ENCODE data around the gene CA12.

Gene CA12

DNA sequence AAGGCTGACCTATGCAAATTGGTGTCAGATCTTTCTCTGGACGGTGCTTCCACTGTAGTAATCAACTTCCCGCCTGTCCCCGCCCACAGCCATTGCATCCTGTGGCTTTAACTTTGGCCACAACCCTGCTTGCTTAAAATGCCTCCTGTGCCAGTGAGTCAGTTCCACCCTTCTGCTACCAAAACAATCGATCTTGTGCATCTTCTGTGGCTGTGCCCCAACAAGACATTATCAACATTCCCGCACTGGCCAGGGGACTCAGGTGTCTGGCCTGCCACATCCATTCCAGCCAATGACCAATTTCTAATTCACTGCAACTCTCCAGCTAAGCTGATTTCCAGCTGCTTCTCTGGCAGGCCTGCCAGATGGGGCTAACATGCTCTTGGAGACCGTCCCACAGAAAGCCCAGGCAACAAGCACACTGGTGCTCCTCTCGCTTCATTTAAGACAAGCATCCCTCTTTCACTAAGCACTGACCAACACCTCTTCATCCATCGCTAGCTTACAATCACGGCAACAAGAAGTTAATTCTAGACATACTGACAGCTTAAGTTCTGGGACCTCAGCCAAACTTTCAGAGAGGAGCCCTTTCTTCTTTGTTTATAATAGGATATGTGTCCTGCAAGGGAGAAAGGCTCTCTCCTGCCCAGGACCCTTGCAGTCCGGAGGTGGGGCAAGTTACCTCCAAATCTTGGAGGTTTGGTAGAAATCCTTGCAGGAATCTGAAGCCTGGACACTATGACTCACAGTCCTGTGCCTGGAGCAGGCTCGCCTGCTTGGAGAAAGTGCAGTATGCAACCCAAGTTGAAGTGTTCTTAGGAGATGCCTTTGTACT is 6.7 kb downstream of the CA12 start:
- no peak for DNase-seq (ENCODE audit: low spot score)

DNA sequence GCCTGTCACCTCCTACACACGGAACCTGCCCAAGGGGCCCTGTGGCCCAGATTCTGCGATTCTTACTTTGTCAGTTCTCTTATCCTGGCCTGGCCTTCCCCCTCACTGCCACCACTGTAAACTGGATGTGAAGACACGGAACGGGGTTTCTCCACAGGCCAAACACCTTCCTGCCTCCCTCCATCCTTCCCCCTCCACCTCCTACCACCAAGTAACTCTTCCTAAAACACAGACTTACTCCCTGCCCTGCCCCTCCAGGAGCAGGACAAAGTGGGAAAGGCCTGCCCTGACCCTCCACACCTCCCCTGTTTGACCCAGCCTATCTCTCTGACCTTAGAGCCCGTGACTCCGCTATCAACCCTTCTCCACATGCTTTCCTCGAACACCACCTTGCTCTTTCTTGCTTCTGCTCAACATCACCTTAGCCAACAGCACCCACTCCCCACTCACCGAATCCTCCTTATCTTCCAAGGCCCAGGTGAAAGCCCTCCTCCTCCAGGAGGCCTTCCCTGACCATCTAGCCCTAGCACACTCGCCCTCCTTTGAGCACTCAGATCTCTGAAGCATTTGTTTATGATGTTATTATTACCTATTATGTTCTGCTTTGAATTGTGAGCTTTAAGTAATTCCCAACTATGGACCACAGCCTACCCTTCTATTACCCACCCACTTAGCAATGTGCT is 7.6 kb downstream of the CA12 start:
- DNase-seq (ENCODE audit: low spot score) = no peak

DNA sequence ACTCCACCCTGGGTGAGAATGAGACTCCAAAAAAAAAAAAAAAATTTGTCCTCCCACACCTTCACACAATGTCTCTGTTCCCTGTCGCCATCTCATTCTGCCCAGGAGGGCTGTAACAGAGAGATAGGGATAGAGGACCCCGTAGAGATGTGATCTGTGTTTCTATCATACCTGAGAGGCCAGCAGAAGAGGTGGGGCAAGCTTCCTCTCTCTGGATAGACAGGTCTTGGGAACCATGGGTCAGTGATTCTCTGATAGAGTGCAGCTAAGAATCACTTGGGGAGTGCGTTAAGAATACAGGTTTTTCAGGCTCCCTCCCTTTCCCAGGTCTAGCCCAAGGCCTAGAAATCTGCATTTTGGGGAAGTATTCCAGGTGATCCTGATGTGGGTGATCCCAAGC is 8.3 kb downstream of the CA12 start:
- no peak for DNase-seq (ENCODE audit: low spot score)

DNA sequence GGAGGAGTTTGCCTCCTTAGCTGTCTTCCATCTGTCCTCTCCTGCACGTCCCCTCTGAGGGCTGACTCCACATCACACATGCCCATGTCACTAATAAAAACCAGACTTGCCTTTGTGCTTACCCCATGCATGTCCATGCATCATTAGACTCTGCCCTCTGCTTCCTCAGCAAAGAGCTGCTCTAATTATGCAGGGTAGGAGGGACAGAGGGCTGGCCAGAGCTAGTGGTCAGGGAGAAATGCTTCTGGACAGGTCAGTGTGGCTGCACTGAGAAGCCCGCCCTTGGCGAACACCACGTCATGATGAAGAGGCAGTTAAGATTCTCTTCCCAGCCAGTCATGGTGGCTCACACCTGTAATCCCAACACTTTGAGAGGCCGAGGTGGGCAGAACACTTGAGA is 8.9 kb downstream of the CA12 start:
- DNase-seq (ENCODE audit: low spot score) = no peak

DNA sequence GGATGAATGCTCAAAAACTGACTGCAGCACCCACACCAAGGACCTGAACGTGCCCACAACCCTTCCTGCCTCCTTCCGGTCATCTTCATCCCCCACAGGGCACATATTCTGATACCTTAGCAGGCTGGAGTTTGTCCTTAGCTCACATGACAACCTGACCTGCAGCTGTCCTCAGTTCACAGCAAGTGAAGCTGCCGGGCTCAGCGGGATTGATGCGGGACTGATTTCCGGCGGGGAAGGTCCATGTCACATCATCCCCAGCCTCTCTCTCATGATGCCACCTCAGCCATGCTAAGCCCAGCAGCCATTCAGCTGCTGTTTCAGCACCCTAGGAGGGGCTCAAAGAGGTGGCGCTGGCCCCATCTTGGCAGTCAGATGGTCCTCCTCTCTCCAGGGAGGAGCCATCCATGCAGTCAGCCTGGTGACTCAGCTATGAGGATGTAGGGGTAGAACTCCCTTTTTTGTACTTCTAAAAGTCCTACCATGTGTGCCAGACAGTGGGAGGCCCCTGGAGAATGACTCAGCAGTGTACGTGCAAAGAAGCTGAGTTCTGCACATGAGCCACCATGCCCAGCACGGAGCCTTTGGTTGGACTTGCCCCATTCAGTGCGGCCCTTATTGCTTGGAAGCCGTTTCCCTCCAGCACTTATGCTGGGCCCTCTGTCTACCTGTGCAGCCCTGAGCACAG is 9.5 kb downstream of the CA12 start:
- peak; percentile 36 for DNase-seq (ENCODE audit: low spot score)

DNA sequence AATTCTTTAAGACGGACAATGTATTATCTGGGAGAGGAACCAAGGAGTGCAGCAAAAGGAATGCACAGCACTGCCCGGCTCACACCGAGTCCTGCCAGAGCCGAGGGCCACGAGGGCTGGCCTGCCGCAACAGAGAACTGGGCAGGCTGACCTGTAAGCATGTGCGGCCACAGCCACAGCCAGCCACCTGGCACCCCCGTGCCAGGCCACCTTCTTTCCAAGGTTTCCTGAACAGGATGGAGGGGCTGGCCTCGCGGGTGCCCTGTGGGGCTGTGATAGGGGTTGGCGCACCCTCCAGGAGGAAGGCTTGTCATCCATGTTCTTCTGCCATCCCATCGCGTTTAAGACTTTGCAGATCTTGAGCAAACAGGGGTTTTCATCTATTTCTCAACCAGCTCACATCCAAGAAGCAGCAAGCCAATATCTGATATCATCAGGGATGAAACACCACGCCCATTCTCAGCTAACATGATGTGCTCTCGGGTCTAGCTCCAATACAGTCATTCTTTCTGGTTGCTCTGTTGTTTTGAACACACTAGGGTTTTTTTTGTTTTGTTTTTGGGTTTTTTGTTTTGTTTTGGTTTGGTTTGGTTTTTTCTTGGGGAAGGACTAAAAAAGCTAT is 10.2 kb downstream of the CA12 start:
- DNase-seq (ENCODE audit: low spot score) = no peak

DNA sequence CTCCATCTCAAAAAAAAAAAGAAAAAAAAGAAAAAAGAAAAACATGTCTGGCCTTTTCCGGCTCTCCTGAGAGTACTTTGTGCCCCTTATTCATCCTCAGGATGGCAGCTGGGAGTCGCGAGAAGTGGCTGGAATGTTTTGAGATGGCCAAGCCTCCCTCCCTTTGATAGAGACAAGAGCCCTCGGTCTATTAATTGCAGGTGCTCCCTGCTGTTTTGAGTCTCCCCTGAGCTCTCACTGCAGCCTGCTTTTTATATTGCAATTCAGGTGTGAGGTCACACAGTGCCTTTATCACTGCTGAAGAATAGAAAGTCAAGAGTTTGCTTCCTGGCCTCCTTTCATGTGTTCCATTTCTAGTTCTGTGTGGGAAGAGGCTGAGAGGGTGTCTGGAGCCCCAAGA is 10.9 kb downstream of the CA12 start:
- no peak for DNase-seq (ENCODE audit: low spot score)

DNA sequence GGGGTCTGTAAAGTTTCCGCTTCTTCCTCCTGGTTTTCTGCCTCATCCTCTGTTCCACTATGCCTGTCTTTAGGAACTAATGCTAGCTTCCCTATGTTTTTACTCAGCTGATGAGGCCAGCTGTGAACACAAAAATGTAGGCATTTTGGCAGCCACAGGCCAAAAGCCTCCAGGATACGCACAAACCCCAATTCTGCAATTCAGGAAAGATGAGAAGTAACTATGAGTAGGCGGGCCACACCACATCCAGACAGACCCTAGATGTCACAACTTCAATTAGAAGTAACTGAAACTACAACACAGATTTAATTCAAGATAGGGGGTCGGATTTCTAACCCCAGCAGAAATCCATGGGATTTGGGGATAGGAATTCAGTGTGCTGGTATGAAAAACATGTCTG is 11.9 kb downstream of the CA12 start:
- DNase-seq (ENCODE audit: low spot score) = no peak

DNA sequence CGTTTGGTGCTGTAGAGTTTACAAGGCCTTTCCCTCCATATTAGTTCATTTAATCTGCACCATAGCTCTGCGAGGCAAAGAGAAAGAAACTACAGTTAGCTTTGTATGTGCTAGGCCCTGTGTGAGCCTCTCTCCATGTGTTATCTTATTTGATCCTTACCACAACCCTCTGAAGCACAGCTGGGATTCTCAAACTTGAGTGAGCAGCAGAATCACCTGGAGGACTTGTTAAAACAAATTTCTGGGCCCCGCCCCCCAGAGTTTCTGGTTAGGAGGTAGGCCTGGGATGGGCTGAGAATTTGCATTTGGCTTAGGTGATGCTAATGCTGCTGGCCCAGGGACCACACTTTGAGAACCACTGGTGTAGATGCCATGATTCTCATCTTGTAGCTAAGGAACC is 12.3 kb downstream of the CA12 start:
- no peak for DNase-seq (ENCODE audit: low spot score)

DNA sequence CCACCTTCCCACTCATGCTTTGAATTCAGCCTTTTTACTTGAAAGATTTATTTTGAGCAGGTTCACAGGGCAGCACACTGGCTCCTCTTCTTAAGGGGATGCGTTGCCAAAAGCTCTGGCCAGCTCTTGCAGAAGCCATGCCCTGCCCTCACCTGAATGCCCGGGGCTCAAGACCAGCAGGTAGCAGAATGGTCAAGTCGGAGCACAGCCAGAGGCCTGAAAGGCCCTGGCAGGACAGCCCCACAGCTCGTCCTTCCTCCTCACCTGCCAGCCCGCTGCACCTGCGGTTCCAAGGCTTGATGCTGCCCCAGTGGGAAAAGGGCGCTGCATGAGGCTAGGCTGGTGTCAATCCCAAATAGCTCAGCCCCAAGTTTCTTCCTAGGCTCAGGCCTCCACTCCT is 13.1 kb downstream of the CA12 start:
- no peak for DNase-seq (ENCODE audit: low spot score)

DNA sequence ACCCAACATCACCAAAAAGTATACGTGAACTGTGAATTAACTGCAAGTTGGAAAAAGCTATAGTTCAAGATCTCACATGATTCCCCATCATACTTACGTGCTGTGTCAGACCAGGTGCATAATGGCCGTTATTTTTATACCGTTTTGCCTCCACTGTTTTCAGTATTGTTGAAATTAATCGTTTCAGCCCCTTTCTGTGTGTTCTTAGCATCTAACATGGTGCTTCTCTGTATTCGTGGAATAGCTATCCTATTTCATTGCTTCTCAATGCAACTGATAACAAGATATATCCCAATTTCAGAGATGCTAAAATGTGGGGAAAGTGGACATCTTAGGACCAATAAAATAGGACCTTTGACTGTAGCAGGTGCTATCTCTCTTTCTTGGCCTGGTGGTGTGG is 13.7 kb downstream of the CA12 start:
- DNase-seq (ENCODE audit: low spot score) = no peak

DNA sequence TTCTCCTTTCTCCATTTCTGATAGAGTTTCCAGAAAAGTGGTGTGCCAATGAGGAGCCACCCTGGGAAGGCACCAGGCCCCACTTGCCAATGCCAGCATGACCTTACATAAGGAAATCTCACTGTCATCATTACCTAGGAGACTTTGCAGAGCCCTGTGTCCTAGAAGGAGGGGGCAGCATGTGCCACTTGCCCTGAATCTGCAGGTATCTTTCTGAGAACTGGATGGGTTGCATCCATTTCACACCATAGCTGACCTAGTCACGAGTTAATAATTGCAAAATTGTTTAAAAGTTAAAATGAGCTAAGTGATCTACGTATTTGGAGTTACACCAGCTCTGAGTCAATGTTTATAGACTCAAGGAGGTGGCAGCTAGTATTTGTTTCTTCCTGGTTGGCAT is 14.3 kb downstream of the CA12 start:
- DNase-seq (ENCODE audit: low spot score) = no peak

DNA sequence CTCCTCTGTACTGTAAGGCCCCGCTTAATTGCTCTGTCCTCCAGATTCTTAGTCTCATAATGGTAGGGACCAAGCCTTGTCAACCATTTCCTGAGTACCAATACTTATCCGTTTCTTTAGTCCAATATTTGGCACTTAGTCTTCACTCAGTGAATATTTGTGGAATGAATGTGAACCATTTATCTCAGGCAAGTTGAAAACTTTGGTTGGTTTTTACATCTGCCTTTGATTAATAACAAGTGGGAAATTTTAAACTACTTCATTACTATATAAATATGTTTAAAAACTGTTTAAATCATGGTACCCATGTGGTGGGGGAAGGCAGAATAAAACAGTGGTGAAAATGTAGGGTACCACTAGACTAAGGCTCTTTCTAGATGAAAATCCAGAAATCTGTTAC is 15.2 kb downstream of the CA12 start:
- no peak for DNase-seq (ENCODE audit: low spot score)

DNA sequence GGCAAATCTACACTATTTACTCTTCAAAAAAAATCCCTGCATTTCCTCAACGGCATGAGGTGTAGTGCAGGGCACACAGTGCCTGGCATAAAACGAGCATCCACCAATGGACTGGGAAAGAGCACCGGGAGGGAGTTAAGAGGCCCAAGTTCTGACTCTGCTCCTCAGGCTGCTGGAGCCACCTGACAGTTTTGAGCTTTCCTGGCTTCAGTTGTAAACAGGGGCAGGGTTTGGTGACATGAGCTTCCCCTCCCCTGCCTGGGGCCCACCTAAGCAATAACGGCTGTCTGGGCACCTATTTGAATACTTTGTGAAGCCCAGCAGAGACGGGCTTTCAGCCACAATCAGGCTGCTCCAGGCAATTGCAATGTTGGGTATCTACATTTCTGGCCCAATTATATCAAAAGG is 16.4 kb downstream of the CA12 start:
- no peak for DNase-seq (ENCODE audit: low spot score)

DNA sequence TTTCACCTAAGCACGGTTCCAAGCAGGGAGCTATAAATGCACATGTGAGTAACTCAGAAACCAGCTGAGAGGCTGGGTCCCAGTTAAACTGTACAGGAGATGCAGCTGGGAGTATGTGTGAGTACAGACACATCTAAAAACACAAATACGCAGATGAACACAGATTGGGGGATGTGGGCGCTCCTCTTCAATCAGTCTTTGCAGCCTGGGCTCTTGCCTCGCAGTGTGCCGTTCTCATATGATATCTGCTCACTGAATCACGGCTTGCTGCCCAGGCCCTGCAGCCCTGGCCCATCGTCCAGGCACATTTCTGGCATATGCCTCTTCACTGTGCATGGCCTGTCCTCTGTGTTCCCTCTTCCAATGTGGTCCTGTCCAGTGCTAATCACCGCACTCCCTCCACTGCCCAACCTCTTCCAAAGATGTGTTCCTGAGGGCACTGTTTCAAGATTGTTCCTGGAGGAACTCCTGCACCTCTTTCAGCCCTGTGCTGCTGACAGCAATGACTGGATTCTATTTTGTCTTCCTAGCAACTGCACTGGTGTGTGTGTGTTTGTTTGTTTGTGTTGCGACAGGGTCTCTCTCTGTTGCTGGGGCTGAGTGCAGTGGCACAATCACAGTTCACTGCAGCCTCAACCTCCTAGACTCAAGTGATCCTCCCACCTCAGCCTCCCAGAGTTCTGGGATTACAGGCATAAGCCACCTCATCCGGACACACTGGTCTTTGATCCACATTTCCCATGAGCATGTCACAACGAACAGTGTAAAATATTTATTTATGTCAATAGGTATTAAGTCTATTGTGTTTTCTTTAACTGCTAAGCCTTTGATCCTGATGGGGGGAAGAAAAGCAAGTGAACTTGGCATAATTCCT is 17.0 kb downstream of the CA12 start:
- DNase-seq (ENCODE audit: low spot score) = no peak

DNA sequence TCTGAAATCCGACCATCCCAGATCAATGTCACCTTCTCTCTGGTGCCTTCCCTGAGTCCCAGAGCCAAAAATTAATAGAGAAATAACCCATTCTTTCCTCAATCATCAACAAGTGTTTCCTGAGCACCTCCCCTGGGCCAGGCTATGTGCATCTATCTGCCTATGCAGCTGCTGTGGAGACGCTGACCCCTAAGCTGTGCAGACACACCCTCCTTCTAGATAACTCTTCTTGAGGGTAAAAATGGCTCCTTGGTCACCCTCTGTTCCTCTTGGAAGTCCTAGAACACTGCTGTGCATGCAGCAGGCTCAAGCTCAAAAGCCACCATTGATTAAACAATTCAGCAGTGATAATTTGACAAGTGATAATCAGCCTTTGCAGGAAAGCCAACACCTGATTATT is 18.4 kb downstream of the CA12 start:
- DNase-seq (ENCODE audit: low spot score) = no peak

DNA sequence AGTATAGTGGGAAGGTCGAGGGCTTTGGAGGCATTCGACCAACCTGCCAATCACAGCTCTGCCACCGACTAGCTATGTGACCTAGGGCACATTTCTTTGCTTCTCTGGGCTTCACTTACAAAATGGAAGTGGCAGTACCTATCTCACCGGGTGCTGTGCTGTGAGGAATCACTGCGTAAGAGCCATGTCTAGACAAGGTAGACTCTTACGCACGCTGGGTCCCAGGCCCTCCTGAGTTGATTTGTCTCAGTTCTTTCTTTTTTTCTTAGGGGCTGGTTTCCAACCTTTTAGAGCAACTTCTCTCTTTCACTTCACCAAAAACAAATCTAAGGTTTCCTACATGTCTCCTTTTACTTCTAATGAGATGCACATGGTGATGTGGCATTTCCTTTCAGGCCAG is 18.8 kb downstream of the CA12 start:
- no peak for DNase-seq (ENCODE audit: low spot score)

DNA sequence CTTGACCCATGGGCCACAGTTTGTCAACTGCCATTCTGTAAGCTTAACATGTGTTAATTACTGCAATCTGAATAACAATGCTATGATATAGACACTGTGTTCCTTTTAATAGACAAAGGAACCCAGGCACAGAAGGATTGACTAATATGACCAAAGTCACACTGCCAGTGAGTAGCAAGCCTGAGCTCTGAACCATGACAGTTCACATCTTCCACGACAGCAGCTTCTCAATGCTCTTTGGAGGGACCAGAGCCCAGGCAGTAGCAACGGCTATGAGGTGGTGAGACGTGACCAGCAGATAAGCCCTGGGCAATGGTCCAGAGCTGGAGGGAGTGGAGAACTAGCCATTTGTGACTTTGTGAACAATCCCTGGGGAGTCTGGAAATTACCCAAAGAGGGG is 19.4 kb downstream of the CA12 start:
- no peak for DNase-seq (ENCODE audit: low spot score)

DNA sequence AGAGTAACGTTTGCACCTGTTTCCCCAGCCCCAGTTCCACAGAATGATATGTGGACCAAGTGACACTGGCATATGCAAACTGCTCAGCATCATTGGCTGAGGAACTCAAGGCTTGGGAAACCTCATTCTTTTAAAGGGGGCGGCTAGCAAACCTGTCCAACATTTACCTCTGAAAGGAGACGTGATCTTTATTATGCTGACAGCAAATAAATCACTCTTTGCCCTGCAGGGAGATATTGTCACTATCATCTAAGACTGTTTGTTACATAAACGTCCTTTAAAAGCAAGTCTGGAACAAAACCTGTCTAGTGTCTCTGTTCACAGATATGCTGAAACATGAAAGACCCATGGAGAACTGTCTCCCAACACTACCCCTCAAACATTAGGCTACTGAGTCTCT is 21.5 kb downstream of the CA12 start:
- DNase-seq (ENCODE audit: low spot score) = no peak

DNA sequence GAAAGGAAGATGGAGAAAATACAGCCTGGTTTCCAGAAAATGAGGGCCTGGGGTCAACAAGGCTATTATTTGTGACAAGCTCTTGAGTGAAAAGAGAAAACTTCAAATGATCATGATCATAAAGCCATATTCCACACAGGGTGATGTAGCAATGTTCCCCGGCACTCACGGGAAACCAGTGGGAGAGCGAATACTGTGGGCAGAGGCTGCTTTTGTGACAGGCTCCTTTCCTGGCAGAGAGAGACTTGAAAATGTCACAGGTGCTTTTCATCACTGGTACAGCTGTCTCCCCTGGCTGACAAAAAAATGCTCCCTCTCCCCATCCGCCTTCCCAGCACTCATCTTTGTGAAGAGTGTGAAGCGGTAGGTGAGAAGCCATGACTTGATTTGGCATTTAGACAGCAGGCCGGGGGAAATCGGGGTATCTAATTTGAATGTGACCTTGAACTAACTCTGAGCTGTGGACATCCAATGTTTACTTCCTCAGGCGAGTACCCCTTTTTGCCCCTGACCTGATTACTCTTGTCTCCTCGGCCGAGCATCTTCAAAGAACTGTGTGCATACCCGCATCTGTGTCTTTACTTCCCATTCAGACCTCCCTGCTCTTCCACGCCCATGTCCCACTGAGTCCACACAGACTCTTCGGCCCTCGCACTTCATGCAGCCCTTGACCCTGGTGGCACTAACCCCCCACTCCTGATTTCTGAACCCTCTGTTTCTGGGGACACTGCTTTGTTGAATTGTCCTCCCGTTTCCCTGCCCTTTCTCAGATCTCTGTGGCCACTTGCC is 23.2 kb downstream of the CA12 start:
- no peak for DNase-seq (ENCODE audit: low spot score)

DNA sequence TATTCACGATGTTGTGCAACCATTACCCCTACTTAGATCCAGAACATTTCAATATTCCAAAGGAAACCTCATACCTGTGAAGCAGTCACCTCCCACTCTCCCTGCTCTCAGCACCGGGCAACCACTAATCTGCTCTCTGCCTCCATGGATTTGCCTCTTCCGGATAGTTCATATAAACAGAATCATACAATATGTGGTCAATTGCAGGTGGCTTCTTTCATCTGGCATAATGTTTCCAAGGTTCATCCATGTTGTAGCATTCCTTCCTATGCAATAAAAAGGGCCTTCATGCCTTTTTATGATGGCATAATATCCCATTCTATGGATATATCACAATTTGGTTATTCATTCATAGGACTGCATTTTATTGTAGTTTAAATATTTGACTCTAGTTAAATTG is 23.9 kb downstream of the CA12 start:
- DNase-seq (ENCODE audit: low spot score) = no peak

Measured in LoVo (cell line).